Suprapubic skin (tissue), 4 donors: Measurements from ENCODE around the gene NAALADL2.

Experiments used
- CTCF ChIP-seq, 2 donors: fragments of 200-600 bp in 1 of 2; fragments of 450-650 bp in 1 of 2; sonication (generic) in 1 of 2; IDR thresholded peaks; one replicate each; pipeline ENCODE4 v1.5.1; 2016 to 2019; ENCODE audit warnings: antibody characterized with exemption in 2 of 2, mild to moderate bottlenecking in 1 of 2, moderate library complexity in 1 of 2
- EP300 ChIP-seq: sonication (generic); formaldehyde crosslinking; IDR thresholded peaks from one replicate; pipeline ENCODE4 v1.6.1; 2017; ENCODE audit warnings: antibody characterized with exemption
- POLR2A ChIP-seq, 2 donors: fragments of 450-650 bp; IDR thresholded peaks; one replicate each; pipeline ENCODE4 v1.6.1; 2017; ENCODE audit warnings: antibody characterized with exemption in 2 of 2, mild to moderate bottlenecking in 2 of 2, moderate library complexity in 2 of 2
- POLR2AphosphoS5 ChIP-seq, 3 donors: sonication (generic); formaldehyde crosslinking; IDR thresholded peaks; one replicate each; pipeline ENCODE4 v1.6.1; 2017; ENCODE audit warnings: antibody characterized with exemption in 3 of 3

GRCh38 chr3:174938102-174938501 lies 79.0 kb downstream of the NAALADL2 start:
- no peak for TF ChIP-seq POLR2A (IDR thresholded peaks at IDR 0.05)
- TF ChIP-seq CTCF (IDR thresholded peaks at IDR 0.05): no peak
- TF ChIP-seq EP300: no peak
- no peak for TF ChIP-seq POLR2AphosphoS5 (IDR thresholded peaks at IDR 0.05)
